SK-N-MC (cell line): ENCODE data around the gene SVOP.

ENCODE experiments used
- DNase-seq: peaks from one replicate; pipeline ENCODE4 v3.0.0-alpha.2; 2011; ENCODE audit warnings: low read depth, low spot score
- H3K27ac ChIP-seq: fragments of 200-600 bp; sonication (generic); 2 replicates; pipeline ENCODE4 v1.5.1; 2016; ENCODE audit warnings: mixed run types
- H3K36me3 ChIP-seq: fragments of 200-600 bp; sonication (generic); 2 replicates; pipeline ENCODE4 v1.6.1; 2017; ENCODE audit warnings: antibody characterized with exemption, low read length, mixed read lengths; ENCODE audit not compliant: insufficient read depth
- H3K4me3 ChIP-seq: fragments of 200-600 bp; sonication (generic); 2 replicates; pipeline ENCODE4 v1.5.1; 2016
- H3K9ac ChIP-seq: fragments of 200-600 bp; sonication (generic); 2 replicates; pipeline ENCODE4 v1.8.0; 2017; ENCODE audit warnings: mixed run types, mixed read lengths; ENCODE audit not compliant: insufficient read length
- H3K9me3 ChIP-seq: fragments of 200-600 bp; sonication (generic); 2 replicates; pipeline ENCODE4 v1.6.1; 2017; ENCODE audit warnings: low read depth, mild to moderate bottlenecking, antibody characterized with exemption, low read length, moderate library complexity, mixed read lengths
- EZH2 ChIP-seq: fragments of 200-600 bp; sonication (generic); IDR thresholded peaks from one replicate; pipeline ENCODE4 v1.6.1; 2017; ENCODE audit warnings: antibody characterized with exemption
- FOXP2 ChIP-seq: optimal IDR thresholded peaks from 2 replicates; pipeline ENCODE3; 2011; ENCODE audit warnings: mild to moderate bottlenecking, moderate library complexity; ENCODE audit not compliant: insufficient read depth; ENCODE audit errors: extremely low read length, control extremely low read depth
- POLR2AphosphoS5 ChIP-seq: IDR thresholded peaks from 2 replicates; pipeline ENCODE4 v1.6.1; 2012; ENCODE audit warnings: mild to moderate bottlenecking, low read depth, low read length, borderline replicate concordance

The SVOP gene

DNA sequence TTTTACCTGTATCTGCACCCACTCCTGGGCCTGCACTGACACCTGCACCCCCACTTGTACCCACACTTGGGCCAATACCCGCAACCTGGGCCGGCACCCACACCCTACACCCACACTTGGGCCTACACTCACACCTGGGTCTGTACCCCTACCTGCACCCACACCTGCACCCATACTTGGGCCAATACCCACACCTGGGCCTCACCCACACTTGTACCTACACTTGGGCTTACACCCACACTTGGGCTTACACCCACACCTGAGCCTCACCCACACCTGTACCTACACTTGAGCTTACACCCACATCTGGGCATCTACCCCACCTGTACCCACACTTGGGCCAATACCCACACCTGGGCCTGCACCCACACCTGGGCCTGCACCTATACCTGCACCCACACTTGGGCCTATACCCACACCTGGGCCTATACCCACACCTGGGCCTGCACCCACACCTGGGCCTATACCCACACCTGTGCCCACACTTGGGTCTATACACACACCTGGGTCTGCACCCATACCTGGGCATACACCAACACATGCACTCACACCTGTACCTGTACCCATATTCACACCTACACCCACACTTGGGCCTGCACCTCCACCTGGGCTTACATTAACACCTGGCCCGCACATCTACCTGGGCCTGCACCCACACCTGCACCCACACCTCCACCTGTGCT is 101.8 kb downstream of the SVOP start:
- no peaks in the 10 kb centered on the region for H3K36me3 ChIP-seq

DNA sequence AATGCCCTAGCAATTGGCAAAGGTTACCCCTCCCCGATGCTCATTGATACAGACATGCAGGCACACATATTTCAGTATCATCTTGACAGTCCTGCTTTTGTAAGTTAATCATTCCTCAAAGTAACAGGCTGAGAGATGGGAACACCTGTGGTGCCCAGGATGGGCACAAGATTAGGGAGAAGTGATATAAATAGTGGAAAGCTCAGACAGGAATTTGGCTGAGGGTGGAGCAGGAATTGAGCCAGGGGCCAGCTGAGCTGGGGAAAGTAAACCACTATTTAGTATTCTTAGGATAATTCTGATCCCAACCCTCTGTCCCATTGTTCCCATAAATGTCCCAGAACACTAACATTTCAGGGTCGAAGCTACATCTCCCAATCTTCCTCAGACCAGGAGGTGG is 102.7 kb downstream of the SVOP start:
- no peak overlapping the region for H3K9ac ChIP-seq
- no peaks in the 10 kb centered on the region for H3K36me3 ChIP-seq
- no peak for DNase-seq
- H3K9me3 ChIP-seq = no peaks in the 10 kb centered on the region
- TF ChIP-seq POLR2AphosphoS5 (no peak), FOXP2 (no peak), EZH2 (no peak)
- H3K27ac ChIP-seq = no peak overlapping the region
- H3K4me3 ChIP-seq = no peak overlapping the region

More for the DNA sequence above, 101.8 kb downstream of the SVOP start:
- Histone ChIP-seq H3K9me3 (no peaks in the 10 kb centered on the region), H3K27ac (no peak overlapping the region), H3K9ac (no peak overlapping the region), H3K4me3 (no peak overlapping the region)
- TF ChIP-seq EZH2 = no peak
- TF ChIP-seq FOXP2 = no peak
- TF ChIP-seq POLR2AphosphoS5 = no peak
- no peak for DNase-seq

DNA sequence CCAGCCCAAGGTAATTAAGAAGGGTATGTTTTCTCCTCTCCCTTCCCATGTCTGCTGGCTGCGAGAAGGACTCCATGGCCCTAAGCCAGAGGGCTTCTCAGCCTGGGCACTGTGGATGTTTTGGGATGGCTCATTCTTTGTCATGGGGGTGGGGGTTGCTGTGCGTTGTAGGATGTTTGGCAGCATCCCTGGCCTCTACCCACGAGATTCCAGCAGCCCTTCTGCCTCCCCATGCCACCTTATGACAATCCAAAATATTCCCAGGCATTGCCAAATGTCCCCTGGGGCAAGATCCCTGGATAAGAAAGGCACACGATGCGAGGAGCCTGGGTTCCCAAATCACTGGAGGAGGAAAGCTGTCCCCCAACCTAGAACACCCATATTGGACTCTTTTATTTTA is 104.5 kb downstream of the SVOP start:
- H3K9me3 ChIP-seq = no peaks in the 10 kb centered on the region
- DNase-seq = no peak
- no peak overlapping the region for H3K27ac ChIP-seq
- TF ChIP-seq POLR2AphosphoS5 = no peak
- no peak for TF ChIP-seq EZH2
- no peak for TF ChIP-seq FOXP2
- no peaks in the 10 kb centered on the region for H3K36me3 ChIP-seq
- H3K9ac ChIP-seq = no peak overlapping the region
- H3K4me3 ChIP-seq = no peak overlapping the region

- no peak overlapping the region for H3K4me3 ChIP-seq
- no peaks in the 10 kb centered on the region for H3K9me3 ChIP-seq
- no peaks in the 10 kb centered on the region for H3K36me3 ChIP-seq
- no peak overlapping the region for H3K9ac ChIP-seq
- no peak for DNase-seq
- TF ChIP-seq FOXP2 = no peak
- TF ChIP-seq EZH2 = no peak
- no peak for TF ChIP-seq POLR2AphosphoS5
- H3K27ac ChIP-seq = no peak overlapping the region
Measured at GRCh38 chr12:108915632-108916133, 105.2 kb downstream of the SVOP start.

DNA sequence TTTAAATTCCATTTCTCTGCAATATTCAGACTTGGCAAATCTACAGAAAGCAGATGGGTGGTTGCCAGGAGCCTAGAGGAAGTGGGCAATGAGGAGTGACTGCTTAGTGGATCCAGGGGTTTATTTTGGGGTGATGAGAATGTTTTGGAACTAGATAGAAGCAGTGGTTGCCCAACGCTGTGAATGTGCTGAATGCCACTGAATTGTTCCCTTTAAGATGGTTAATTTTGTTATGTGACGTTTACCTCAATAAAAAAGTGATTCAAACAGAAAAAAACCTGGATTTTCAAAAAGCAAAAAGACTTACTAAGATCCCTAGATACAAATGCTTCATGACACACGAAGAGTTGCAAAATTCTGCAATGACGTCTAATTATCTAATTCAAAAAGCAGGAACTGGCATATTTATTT is 106.7 kb downstream of the SVOP start:
- TF ChIP-seq EZH2 (no peak), FOXP2 (no peak), POLR2AphosphoS5 (no peak)
- Histone ChIP-seq H3K36me3 (no peaks in the 10 kb centered on the region), H3K9ac (no peak overlapping the region), H3K9me3 (no peaks in the 10 kb centered on the region), H3K4me3 (no peak overlapping the region), H3K27ac (no peak overlapping the region)
- DNase-seq = no peak

DNA sequence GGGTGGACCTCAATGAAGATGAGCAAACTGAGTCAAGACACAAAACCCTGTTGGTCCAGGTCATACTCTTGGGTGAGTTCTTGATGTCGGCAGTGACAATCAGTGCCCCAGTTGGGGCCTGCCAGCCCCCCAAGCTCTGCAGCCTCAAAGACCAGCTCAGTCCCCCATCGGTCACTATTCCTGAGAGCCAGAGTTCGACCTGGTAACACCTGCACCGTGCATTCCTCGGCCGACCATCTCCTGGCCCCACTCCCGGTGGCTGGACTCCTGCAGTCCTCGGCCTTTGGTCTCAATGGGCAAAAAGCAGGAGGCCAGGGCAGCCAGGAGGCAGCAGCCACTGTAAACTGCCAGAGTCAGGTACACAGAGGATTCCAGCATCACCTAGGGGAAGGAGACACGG is 108.5 kb downstream of the SVOP start:
- no peaks in the 10 kb centered on the region for H3K9me3 ChIP-seq
- H3K9ac ChIP-seq = no peak overlapping the region
- TF ChIP-seq EZH2 (no peak), FOXP2 (no peak), POLR2AphosphoS5 (no peak)
- no peak for DNase-seq
- no peak overlapping the region for H3K27ac ChIP-seq
- no peaks in the 10 kb centered on the region for H3K36me3 ChIP-seq
- no peak overlapping the region for H3K4me3 ChIP-seq

DNA sequence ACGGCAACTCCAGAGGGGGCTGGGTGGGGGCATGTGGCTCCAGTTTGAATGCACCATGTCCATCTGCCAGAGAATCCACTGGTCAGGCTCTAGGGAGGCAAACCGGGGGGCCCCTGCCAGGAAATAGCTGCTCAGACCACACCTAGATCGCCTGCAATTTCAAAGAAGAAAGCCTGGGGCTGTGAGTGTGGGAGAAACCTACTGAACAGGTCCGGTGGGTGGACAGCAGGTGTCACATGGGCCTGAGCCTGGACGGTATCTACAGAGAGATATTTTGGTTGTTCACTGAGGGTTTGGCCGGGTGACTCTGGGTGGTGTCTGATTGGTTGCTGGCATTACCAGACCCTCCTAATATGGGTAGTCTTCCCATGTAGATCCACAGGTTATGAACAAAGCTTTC is 109.0 kb downstream of the SVOP start:
- H3K36me3 ChIP-seq = no peaks in the 10 kb centered on the region
- no peak for DNase-seq
- H3K27ac ChIP-seq = no peak overlapping the region
- TF ChIP-seq FOXP2 (no peak), EZH2 (no peak), POLR2AphosphoS5 (no peak)
- no peak overlapping the region for H3K9ac ChIP-seq
- H3K4me3 ChIP-seq = no peak overlapping the region
- no peaks in the 10 kb centered on the region for H3K9me3 ChIP-seq

GRCh38 chr12:108910336-108910735 is 110.5 kb downstream of the SVOP start:
- no peak for DNase-seq
- H3K9me3 ChIP-seq = no peaks in the 10 kb centered on the region
- no peak overlapping the region for H3K27ac ChIP-seq
- H3K9ac ChIP-seq = no peak overlapping the region
- no peak overlapping the region for H3K4me3 ChIP-seq
- TF ChIP-seq EZH2 = no peak
- H3K36me3 ChIP-seq = no peaks in the 10 kb centered on the region

DNA sequence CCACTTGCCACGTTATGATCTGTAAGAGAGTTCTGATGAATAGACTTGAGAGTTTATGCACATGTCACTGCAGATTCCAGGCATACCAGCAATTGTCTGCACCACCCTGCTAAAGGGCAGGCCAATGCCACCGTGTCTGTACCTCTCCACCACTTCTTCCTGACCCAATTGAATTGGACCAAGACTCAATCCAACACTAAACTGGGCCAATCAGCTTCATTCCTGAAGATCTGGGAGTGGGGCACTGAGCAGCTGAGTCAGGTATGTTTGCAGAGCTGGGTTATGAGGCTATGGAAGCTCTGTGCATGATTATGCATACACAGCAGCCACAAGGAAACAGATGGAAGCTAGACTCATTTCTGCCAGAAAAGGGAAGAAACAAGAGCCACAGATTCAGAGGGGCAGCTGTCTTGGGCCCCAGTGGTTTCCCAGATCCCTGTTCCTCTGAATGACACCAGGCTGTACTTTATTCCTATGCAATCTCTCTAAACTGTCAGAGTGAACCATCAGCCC is 113.0 kb downstream of the SVOP start:
- TF ChIP-seq FOXP2 (no peak), EZH2 (no peak), POLR2AphosphoS5 (no peak)
- no peak overlapping the region for H3K4me3 ChIP-seq
- no peaks in the 10 kb centered on the region for H3K9me3 ChIP-seq
- H3K27ac ChIP-seq = no peak overlapping the region
- no peak overlapping the region for H3K9ac ChIP-seq
- no peak for DNase-seq
- H3K36me3 ChIP-seq = no peaks in the 10 kb centered on the region
